SIG-M5 (cell line): ENCODE data around the gene ROR2.
"Not testable (repeated sequence)": the region's sequence is repeated elsewhere in the genome, so short reads cannot be mapped to it uniquely, and the experiment has no call there.

ENCODE experiments used
- DNase-seq: peaks from one replicate; lab custom pipeline; 2025; lab: John Stamatoyannopoulos, UW

Gene ROR2

DNA sequence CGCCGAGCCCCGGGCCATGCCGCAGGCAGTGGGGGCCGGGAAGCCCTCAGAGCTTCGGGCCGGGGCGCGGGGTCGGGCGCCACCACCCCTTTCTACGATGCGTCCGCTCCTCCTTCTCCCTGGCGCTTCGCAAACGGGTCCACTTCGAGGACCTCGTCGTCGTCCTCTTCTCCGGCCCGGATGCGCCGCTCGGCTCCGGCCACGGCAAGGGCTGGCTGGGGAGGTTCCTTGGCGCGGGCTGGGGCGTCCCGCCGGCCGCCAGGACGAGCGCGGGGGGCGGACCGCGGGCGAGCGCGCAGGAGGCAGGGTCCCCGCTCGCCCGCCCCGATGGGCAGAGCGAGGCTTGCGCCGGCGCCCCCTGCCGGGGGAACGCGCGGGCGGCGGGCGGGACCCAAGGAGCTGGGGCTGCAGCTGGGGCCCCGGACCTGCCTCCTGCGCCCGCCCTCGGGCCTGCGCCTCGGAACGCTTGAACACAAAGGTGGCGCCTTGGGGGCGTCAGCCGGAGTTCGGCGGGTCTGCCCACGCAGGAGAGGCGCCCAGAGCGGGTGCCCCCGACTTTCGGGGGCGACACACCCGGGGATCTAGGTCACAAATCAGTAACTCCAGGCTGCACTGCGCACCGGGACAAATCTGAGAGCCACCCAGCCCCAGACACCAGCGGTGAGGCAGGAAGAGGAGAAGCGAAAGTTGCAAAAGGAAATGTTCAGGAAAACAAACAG is at the start of gene ROR2:
Gene ROR2 (minus strand): TSS at position 283 of the 719 bp plus-strand sequence.
- DNase-seq = no peak

- no peak for DNase-seq
Observed at GRCh38 chr9:91995000-91995655, 45.1 kb upstream of the ROR2 start.

GRCh38 chr9:91994422-91994821 is 44.4 kb upstream of the ROR2 start:
- DNase-seq = no peak

DNA sequence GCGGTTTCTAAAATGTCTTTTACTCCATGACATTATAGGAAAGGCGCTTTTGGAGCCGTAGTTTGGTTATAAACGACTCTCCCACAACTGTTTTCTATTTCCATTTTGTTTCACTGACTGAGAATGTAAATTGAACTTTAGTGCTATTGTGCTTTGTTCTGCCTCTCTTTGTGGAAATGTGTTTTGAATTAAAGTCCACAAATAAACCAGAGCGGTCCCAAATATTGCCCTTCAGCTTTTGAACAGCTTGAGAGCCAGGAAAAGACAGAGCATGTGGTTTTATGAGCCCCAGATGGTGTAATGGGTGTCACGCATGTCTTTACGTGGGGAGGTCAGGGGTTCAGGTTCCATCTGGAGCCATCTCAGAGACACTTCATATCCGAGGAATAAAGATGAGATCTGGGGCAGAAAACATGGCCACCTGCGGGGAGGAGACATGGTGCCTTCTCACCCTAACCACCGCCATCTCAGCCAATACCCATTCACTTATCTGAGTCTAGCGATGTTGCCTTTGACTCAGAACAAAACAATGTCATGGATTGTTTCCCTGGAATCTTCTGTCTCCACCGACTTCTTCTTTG is 42.5 kb upstream of the ROR2 start:
- no peak for DNase-seq

GRCh38 chr9:91991721-91992341 is 41.8 kb upstream of the ROR2 start:
- DNase-seq = no peak

GRCh38 chr9:91986248-91986647 is 36.2 kb upstream of the ROR2 start:
- no peak for DNase-seq

- DNase-seq = no peak
Observed at GRCh38 chr9:91985692-91986091, 35.7 kb upstream of the ROR2 start.

DNA sequence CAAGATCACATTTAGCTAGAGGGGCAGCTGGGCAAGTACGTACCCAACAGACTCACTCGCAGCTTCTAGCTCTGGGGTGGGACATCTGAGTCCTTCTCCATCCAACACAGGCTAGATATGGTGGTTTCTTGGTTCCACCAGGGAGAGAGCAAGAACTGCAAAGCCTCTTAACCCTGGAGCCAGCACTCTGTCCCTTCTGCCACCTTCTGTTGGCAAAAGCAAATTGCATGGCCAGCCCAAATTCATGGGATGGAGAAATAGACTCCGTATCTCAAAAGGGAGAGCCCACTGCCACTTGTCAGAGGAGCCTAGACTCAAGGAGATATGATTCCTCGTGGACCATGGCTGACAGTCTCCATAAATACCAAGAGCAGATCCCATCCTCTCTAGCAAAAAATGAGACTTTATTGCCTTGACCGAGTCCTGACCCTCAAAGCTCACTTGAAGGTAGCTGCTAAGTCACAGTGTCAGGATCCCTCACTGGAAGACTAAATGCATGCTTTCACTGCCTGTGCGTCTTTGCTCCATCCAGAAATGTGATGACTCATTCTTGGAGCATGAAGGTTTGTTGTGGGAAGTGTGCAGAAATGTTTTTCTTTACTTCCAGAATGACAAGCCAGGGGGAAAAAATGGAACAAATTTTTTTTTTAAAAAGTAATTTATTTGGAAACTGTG is 28.8 kb upstream of the ROR2 start:
- DNase-seq = no peak

DNA sequence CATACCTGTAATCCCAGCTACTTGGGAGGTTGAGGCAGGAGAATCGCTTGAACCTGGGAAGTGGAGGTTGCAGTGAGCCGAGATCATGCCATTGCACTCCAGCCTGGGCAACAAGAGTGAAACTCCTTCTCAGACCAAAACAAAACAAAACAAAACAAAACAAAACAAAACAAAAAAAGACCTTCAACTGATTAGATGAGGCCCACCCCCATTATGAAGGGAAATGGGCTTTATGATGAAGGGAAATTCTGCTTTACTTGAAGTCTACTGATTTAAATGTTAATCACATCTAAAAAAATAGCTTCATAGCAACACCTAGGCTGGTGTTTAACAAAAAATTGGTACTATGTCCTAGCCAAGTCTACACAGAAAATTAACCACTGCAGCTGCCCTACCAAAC is 25.2 kb upstream of the ROR2 start:
- DNase-seq = not testable (repeated sequence)

DNA sequence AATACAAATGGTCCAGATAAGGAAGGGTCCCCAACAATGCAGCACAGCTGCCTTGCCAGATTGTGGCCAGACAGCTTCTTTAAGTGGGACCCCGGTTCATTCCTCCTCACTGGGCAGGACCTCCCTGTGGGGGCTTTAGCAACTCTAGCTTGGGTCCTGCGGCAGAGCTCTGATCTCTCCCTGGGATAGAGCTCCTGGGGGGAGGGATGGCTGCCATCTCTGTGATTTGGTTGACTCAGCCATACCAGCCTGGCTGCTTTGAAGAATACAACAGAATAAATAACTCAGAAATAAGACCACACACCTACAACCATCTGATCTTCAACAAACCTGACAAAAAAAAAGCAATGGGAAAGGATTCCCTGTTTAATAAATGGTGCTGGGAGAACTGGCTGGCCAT is 22.7 kb upstream of the ROR2 start:
- DNase-seq = no peak

GRCh38 chr9:91972076-91972626 is 22.1 kb upstream of the ROR2 start:
- no peak for DNase-seq

GRCh38 chr9:91967259-91967658 is 17.2 kb upstream of the ROR2 start:
- no peak for DNase-seq

DNA sequence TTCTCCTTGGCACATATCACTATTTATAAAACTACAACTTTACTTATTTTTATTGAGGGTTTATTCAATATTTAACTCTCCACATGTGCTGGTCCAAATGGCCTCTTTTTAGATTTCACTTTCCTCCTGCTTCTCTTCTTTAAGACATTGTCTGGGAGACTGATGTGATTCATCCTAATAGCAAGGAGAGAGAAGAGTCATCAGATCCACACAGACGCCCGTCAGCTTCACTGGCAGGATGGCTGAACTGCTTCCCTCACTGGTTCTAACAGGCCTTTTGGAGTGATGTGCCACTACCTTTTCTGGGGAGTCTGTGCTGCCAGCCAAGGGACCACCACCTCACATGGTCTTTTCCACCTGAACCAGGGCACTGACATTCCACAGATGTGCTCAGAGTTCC is 16.5 kb upstream of the ROR2 start:
- no peak for DNase-seq

DNA sequence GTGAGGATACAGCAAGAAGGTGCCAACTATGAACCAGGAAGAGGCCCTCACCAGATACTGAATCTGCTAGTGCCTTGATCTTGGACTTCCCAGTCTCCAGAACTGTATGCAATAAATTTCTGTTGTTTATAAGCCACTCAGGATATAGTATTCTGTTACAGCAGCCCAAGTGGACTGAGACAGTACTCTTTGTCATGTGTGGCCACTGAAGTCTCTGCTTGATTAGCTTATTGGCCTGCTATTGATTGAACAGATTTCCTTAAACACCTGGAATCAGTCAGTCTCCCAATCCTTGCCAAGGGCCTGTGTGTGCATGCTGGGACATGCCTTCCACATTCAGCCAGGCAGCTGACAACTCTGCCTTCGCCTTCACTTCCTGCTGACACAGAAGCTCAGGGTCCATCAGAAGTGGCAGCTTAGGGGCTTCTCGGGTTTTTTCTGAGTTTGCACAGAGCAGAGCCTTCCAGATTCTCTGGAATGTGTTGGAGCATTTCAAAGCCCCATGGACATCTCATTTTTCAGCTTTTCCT is 13.7 kb upstream of the ROR2 start:
- no peak for DNase-seq

- DNase-seq = no peak
Observed at GRCh38 chr9:91960367-91960766, 10.3 kb upstream of the ROR2 start.

DNA sequence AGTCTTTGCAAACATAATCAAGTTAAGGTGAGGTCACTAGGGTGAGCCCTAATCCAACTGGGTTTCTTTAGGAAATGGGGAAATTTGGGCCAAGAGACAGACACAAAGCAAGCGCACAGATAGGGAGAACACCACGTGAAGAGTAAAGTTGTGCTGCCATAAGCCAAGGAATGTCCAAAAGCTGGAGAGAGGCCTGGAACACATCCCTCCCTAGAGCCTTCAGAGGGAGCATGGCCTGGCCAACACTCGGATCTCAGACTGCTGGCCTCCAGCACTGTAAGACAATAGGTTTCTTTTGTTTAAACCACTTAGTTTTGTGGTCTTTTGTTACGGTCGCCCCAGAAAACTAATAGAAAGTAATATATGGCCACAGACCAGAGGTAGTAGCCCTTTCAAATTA is 8.1 kb upstream of the ROR2 start:
- DNase-seq = no peak

GRCh38 chr9:91954841-91955471 is 4.9 kb upstream of the ROR2 start:
- no peak for DNase-seq

DNA sequence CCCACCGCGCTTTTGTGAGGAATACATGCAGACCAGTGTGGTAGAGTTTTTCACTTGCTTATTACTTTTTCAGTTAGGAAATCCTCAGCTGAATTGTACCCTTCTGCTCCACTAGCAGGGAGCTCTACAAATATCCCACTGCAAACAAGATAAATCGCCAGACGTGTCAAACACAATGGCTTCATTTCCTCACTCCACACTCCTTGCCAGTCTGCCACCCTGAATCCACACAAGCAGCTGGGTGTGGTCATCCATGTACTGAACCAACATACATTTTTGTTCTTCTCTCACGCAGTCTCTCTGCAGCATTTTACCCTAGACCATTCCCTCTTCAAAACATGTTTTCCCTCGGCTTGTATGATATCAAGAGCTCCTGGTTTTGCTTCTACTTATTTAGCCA is 3.7 kb upstream of the ROR2 start:
- no peak for DNase-seq

GRCh38 chr9:91951944-91952520 is 2.0 kb upstream of the ROR2 start:
- no peak for DNase-seq

GRCh38 chr9:91949392-91949945 is 559 bp downstream of the ROR2 start:
- no peak for DNase-seq
